GM23248 (cell line): ENCODE measurements around the gene MACROH2A2. TPM values are rescaled to one million over a fixed set of nuclear protein-coding genes. Genes with fewer than 3 reads are reported as not detected.

Experiments
- DNase-seq: peaks from one replicate; pipeline ENCODE4 v3.0.0-alpha.2; 2015
- H2AFZ ChIP-seq: fragments of 200-600 bp; sonication (generic); 2 replicates; pipeline ENCODE4 v1.6.1; 2016; ENCODE audit warnings: antibody characterized with exemption
- H3F3A ChIP-seq: fragments of 200-600 bp; sonication (generic); 2 replicates; pipeline ENCODE4 v1.6.1; 2016; ENCODE audit warnings: mild to moderate bottlenecking, antibody characterized with exemption, mixed run types; ENCODE audit not compliant: insufficient read depth
- H3K27ac ChIP-seq: fragments of 200-600 bp; sonication (generic); 2 replicates; pipeline ENCODE4 v1.5.1; 2016; ENCODE audit warnings: mild to moderate bottlenecking
- H3K27me3 ChIP-seq: fragments of 200-600 bp; sonication (generic); replicated peaks from 2 replicates; pipeline ENCODE4 v1.6.1; 2016; ENCODE audit warnings: mild to moderate bottlenecking; ENCODE audit not compliant: insufficient read depth
- H3K36me3 ChIP-seq: fragments of 200-600 bp; sonication (generic); 2 replicates; pipeline ENCODE4 v1.6.1; 2016; ENCODE audit warnings: low read depth, mild to moderate bottlenecking
- H3K4me1 ChIP-seq: fragments of 200-600 bp; sonication (generic); 2 replicates; pipeline ENCODE4 v1.6.1; 2016; ENCODE audit warnings: mild to moderate bottlenecking; ENCODE audit not compliant: insufficient read depth
- H3K4me2 ChIP-seq: fragments of 200-600 bp; sonication (generic); one replicate; pipeline ENCODE4 v1.6.1; 2016; ENCODE audit warnings: mild to moderate bottlenecking; ENCODE audit not compliant: unreplicated experiment
- H3K4me3 ChIP-seq: fragments of 200-600 bp; sonication (generic); 2 replicates; pipeline ENCODE4 v1.5.1; 2016; ENCODE audit warnings: mild to moderate bottlenecking
- H3K79me2 ChIP-seq: fragments of 200-600 bp; sonication (generic); 2 replicates; pipeline ENCODE4 v1.6.1; 2016; ENCODE audit warnings: mild to moderate bottlenecking; ENCODE audit not compliant: insufficient read depth
- H3K9ac ChIP-seq: fragments of 200-600 bp; sonication (generic); 2 replicates; pipeline ENCODE4 v1.6.1; 2016; ENCODE audit warnings: mild to moderate bottlenecking
- H3K9me2 ChIP-seq: fragments of 200-600 bp; sonication (generic); 2 replicates; pipeline ENCODE4 v1.6.1; 2016; ENCODE audit warnings: mixed run types, mild to moderate bottlenecking, moderate library complexity; ENCODE audit not compliant: insufficient read depth
- H3K9me3 ChIP-seq: fragments of 200-600 bp; sonication (generic); one replicate; pipeline ENCODE4 v1.6.1; 2017; ENCODE audit warnings: low read depth
- H4K20me1 ChIP-seq: fragments of 200-600 bp; sonication (generic); 2 replicates; pipeline ENCODE4 v1.6.0; 2016; ENCODE audit not compliant: insufficient read depth
- EZH2 ChIP-seq: fragments of 200-600 bp; sonication (generic); IDR thresholded peaks from 2 replicates; pipeline ENCODE4 v1.6.1; 2018; ENCODE audit warnings: antibody characterized with exemption, mild to moderate bottlenecking; ENCODE audit not compliant: insufficient read depth, poor library complexity, severe bottlenecking
- EZH2phosphoT487 ChIP-seq: fragments of 200-600 bp; sonication (generic); IDR thresholded peaks from 2 replicates; pipeline ENCODE4 v1.6.1; 2018; ENCODE audit warnings: antibody characterized with exemption, moderate library complexity, mild to moderate bottlenecking, low read depth; ENCODE audit not compliant: insufficient read depth
- WGBS, 2 experiments: methylation state at CpG; one replicate each; pipeline ENCODE4 v1.1.6; 2015 to 2017; ENCODE audit warnings: low lambda C conversion rate in 2 of 2, low coverage in 1 of 2; ENCODE audit errors: missing lambda C conversion rate in 2 of 2; 5-methylcytosine and 5-hydroxymethylcytosine counted together
- in situ Hi-C: fragments of 300-500 bp; cut with MboI; formaldehyde crosslinking; loops from 2 replicates; pipeline ENCODE4 v1.15.0; 2020
- polyA plus RNA-seq: library from polyadenylated mRNA; unstranded; fragments of >200 nt; fragmentation: Nextera tagmentation; extraction: Ambion mirVana; gene quantifications from 2 replicates; pipeline ENCODE4 v1.2.1, GENCODE V29; 2016
- total RNA-seq: library from RNA; depleted of rRNA; stranded (reverse); fragments of >200 nt; shearing (Covaris generic); gene quantifications from 2 replicates; pipeline ENCODE4 v1.2.3, GENCODE V29; 2014

MACROH2A2 gene
- total and polyA plus RNA-seq, 2 experiments from 2014 or later = 11.4 to 14.7 TPM

DNA sequence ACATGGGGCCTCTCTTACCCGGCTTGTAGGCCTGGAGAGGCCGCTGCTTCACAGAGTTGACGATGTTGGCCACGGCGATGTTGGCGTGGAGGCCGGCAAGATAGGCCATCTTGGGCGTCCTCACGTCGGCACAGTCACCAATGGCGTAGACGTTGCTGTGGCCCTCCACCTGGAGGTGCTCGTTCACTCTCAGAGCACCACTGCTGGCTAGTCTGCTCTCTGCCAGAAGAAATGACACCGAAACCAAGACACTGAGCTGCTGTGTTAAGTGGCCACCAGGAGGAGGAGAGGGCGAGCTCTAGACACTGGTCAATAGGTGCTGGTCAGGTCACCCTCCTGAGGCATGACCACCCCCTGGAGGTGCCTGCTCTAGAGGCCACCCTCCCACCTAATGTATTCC, 62.3 kb downstream of the MACROH2A2 start:
- peaks cover 4% of the 10 kb centered on the region; the same call in 1 of the 2 replicates for H3K36me3 ChIP-seq
- no peak overlapping the region for H3K27ac ChIP-seq
- H3K9ac ChIP-seq = no peak overlapping the region
- no peaks in the 10 kb centered on the region for H3K9me3 ChIP-seq
- no peak for TF ChIP-seq EZH2
- no peak for TF ChIP-seq EZH2phosphoT487
- no peaks in the 10 kb centered on the region for H4K20me1 ChIP-seq
- no peak for DNase-seq
- WGBS, 2 experiments = 96 to 100% methylated on average over 9 to 15 of the region's 15 CpGs
- in situ Hi-C loops = no loop called here
- no peak overlapping the region for H2AFZ ChIP-seq
- H3F3A ChIP-seq = no peaks in the 10 kb centered on the region
- H3K4me1 ChIP-seq = no peaks in the 10 kb centered on the region
- H3K4me2 ChIP-seq = no peak overlapping the region
- H3K4me3 ChIP-seq = no peak overlapping the region
- H3K27me3 ChIP-seq = no peaks in the 10 kb centered on the region
- H3K79me2 ChIP-seq = no peaks in the 10 kb centered on the region
- H3K9me2 ChIP-seq = no peaks in the 10 kb centered on the region

- no peak overlapping the region for H2AFZ ChIP-seq
- peaks cover 4% of the 10 kb centered on the region; the same call in 1 of the 2 replicates for H3K36me3 ChIP-seq
- in situ Hi-C loops = no loop called here
- no peaks in the 10 kb centered on the region for H3K4me1 ChIP-seq
- H4K20me1 ChIP-seq = no peaks in the 10 kb centered on the region
- no peaks in the 10 kb centered on the region for H3K79me2 ChIP-seq
- DNase-seq = peak; percentile 48
- WGBS, 2 experiments = 49 to 51% methylated on average over 12 of the region's 12 CpGs
- no peak overlapping the region for H3K4me2 ChIP-seq
- H3K27me3 ChIP-seq = no peaks in the 10 kb centered on the region
- H3F3A ChIP-seq = no peaks in the 10 kb centered on the region
- no peak overlapping the region for H3K27ac ChIP-seq
- TF ChIP-seq EZH2 = no peak
- no peak for TF ChIP-seq EZH2phosphoT487
- H3K9me2 ChIP-seq = no peaks in the 10 kb centered on the region
- H3K9ac ChIP-seq = no peak overlapping the region
- H3K4me3 ChIP-seq = no peak overlapping the region
- no peaks in the 10 kb centered on the region for H3K9me3 ChIP-seq
These were observed 63.5 kb downstream of the MACROH2A2 start for GRCh38 chr10:70115948-70116682.

DNA sequence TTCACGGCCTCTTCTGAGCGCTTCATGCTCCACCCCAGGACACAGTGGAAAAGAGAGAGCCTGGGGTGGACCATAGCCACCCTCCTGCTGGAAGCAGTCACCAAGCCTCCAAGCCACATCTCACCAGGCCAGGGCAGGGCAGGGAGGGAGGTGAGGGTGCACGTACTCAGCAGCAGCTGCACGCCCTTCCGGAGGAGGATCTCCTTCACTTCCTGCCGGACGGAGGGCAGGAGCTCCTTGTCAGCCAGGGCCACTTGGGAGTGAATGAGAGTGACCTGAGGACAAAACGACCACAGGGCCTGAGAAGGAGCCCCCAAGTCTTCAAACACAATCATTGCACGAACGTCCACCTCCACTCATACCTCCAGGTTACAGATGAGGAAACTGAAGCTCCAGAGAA, 65.0 kb downstream of the MACROH2A2 start:
- H3K79me2 ChIP-seq = no peaks in the 10 kb centered on the region
- no peaks in the 10 kb centered on the region for H3F3A ChIP-seq
- no peaks in the 10 kb centered on the region for H3K27me3 ChIP-seq
- H2AFZ ChIP-seq = no peak overlapping the region
- in situ Hi-C loops = no loop called here
- H3K9me3 ChIP-seq = no peaks in the 10 kb centered on the region
- no peak overlapping the region for H3K27ac ChIP-seq
- H3K4me2 ChIP-seq = no peak overlapping the region
- DNase-seq = no peak
- no peaks in the 10 kb centered on the region for H3K9me2 ChIP-seq
- H3K4me3 ChIP-seq = no peak overlapping the region
- H3K9ac ChIP-seq = no peak overlapping the region
- H4K20me1 ChIP-seq = no peaks in the 10 kb centered on the region
- H3K4me1 ChIP-seq = no peaks in the 10 kb centered on the region
- no peak for TF ChIP-seq EZH2phosphoT487
- TF ChIP-seq EZH2 = no peak
- WGBS, 2 experiments = 69 to 73% methylated on average over 9 to 10 of the region's 10 CpGs
- no peaks in the 10 kb centered on the region; the same call in 1 of the 2 replicates for H3K36me3 ChIP-seq

GRCh38 chr10:70118196-70118595, 65.5 kb downstream of the MACROH2A2 start:
- Histone ChIP-seq H3K27ac (no peak overlapping the region), H3K9me3 (no peaks in the 10 kb centered on the region), H3K9ac (no peak overlapping the region), H3K4me2 (no peak overlapping the region), H3K9me2 (no peaks in the 10 kb centered on the region), H3F3A (no peaks in the 10 kb centered on the region), H3K4me1 (no peaks in the 10 kb centered on the region), H3K27me3 (no peaks in the 10 kb centered on the region), H3K4me3 (no peak overlapping the region), H3K36me3 (no peaks in the 10 kb centered on the region; the same call in 1 of the 2 replicates), H3K79me2 (no peaks in the 10 kb centered on the region), H2AFZ (no peak overlapping the region), H4K20me1 (no peaks in the 10 kb centered on the region)
- 92 to 94% methylated on average over 3 of the region's 3 CpGs for WGBS, 2 experiments
- no peak for DNase-seq
- in situ Hi-C loops = no loop called here
- no peak for TF ChIP-seq EZH2phosphoT487
- no peak for TF ChIP-seq EZH2

DNA sequence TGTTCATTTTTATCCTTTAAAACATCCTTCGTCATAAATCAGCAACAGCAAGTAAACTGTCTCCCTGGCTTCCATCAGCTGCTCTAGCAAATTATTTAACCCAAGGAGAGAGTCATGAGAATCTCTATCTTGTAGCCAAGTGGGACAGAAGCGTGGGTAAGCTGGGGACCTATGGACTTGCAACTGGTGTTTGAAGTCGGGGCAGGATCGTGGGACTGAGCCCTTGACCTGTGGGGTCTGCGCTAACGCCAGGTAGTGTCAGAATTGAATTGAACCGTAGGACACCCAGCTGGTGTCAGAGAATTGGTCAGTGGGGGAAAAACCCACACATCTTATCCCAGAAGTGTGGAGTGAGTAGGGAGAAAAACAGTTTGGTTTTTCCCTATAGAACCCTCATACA, 66.6 kb downstream of the MACROH2A2 start:
- Histone ChIP-seq H3K4me2 (no peak overlapping the region), H3K4me3 (no peak overlapping the region), H3K27ac (no peak overlapping the region), H3K9me2 (no peaks in the 10 kb centered on the region), H3K27me3 (no peaks in the 10 kb centered on the region), H2AFZ (no peak overlapping the region), H3K9ac (no peak overlapping the region), H3K36me3 (no peaks in the 10 kb centered on the region; the same call in 1 of the 2 replicates), H4K20me1 (no peaks in the 10 kb centered on the region), H3K79me2 (no peaks in the 10 kb centered on the region), H3K9me3 (no peaks in the 10 kb centered on the region), H3K4me1 (no peaks in the 10 kb centered on the region), H3F3A (no peaks in the 10 kb centered on the region)
- TF ChIP-seq EZH2phosphoT487 (no peak), EZH2 (no peak)
- no peak for DNase-seq
- 91 to 96% methylated on average over 7 of the region's 7 CpGs for whole genome bisulfite sequencing, 2 experiments
- in situ Hi-C loops = no loop called here
